Small intestine (tissue), 7 donors: ENCODE measurements around the gene PSMD14. TPM values are rescaled to one million over a fixed set of nuclear protein-coding genes. Genes with fewer than 3 reads are reported as not detected.

Experiments used
- DNase-seq, 2 donors: peaks; one replicate each; pipeline versions ENCODE4 v3.0.0 to v3.0.0-alpha.2; 2013
- FAIRE-seq: peaks from 2 replicates; lab custom pipeline; 2012; peaks lifted over from hg19 to GRCh38; lab: Jason Lieb, UNC
- H3K27ac ChIP-seq, 3 donors: one replicate each; pipeline ENCODE4 v1.5.1; 2013; ENCODE audit warnings: low read length in 2 of 3, mild to moderate bottlenecking in 2 of 3, control low read depth in 1 of 3, inconsistent platforms in 1 of 3, low read depth in 1 of 3, moderate library complexity in 1 of 3
- H3K27me3 ChIP-seq, 3 donors: one replicate each; pipeline ENCODE4 v1.6.1; 2013; ENCODE audit warnings: low read length in 3 of 3, inconsistent platforms in 1 of 3; ENCODE audit not compliant: control insufficient read depth in 3 of 3, insufficient read depth in 3 of 3
- H3K36me3 ChIP-seq, 3 donors: one replicate each; pipeline ENCODE4 v1.6.1; 2013; ENCODE audit warnings: low read length in 3 of 3, inconsistent platforms in 1 of 3, low read depth in 1 of 3, mild to moderate bottlenecking in 1 of 3, moderate library complexity in 1 of 3; ENCODE audit not compliant: control insufficient read depth in 3 of 3, insufficient read depth in 2 of 3
- H3K4me1 ChIP-seq, 3 donors: one replicate each; pipeline ENCODE4 v1.6.1; 2013; ENCODE audit warnings: low read length in 2 of 3, inconsistent platforms in 1 of 3, low read depth in 1 of 3, mild to moderate bottlenecking in 1 of 3, moderate library complexity in 1 of 3; ENCODE audit not compliant: control insufficient read depth in 3 of 3, insufficient read depth in 2 of 3
- H3K4me3 ChIP-seq, 3 donors: one replicate each; pipeline ENCODE4 v1.5.1; 2013; ENCODE audit warnings: low read length in 3 of 3, control low read depth in 1 of 3, inconsistent platforms in 1 of 3, low read depth in 1 of 3, mild to moderate bottlenecking in 1 of 3, moderate library complexity in 1 of 3
- H3K9me3 ChIP-seq, 2 donors: one replicate each; pipeline ENCODE4 v1.6.1; 2013; ENCODE audit warnings: low read depth in 1 of 2, low read length in 1 of 2; ENCODE audit not compliant: control insufficient read depth in 2 of 2, insufficient read depth in 1 of 2
- WGBS, 3 donors: extraction: QIAGEN DNeasy Blood & Tissue Kit; methylation state at CpG; one replicate each; pipeline ENCODE4 v1.1.7; 2013; 5-methylcytosine and 5-hydroxymethylcytosine counted together
- polyA plus RNA-seq, 4 donors: library from polyadenylated mRNA; stranded (reverse) in 3 of 4; unstranded in 1 of 4; fragments of 200-250 nt in 3 of 4; fragments of 120-200 nt in 1 of 4; gene quantifications; one replicate each; pipeline versions ENCODE4 v1.2.1 to v1.2.3, GENCODE V29; 2013
- donor health status: healthy with polysubstance abuse.
- donor health status: control.
- donor health status: control.
- donor health status: Bipolar disorder and iron deficiency.
- donor health status: healthy.

PSMD14 gene
- polyA plus RNA-seq, 4 donors: 29.5 to 51.0 (median 32.9) TPM

- Histone ChIP-seq H3K4me3 (no peak overlapping the region), H3K36me3 (peaks cover 0 to 2% (median 2%) of the 10 kb centered on the region in 3 donors), H3K4me1 (no peaks in the 10 kb centered on the region), H3K27ac (no peak overlapping the region), H3K27me3 (no peaks in the 10 kb centered on the region), H3K9me3 (no peaks in the 10 kb centered on the region)
- WGBS, 3 donors: 95 to 100% (median 98%) methylated on average over 1 of the region's 1 CpG
- FAIRE-seq: no peak
- DNase-seq: no peak
Observed at GRCh38 chr2:161374446-161374845, 66.2 kb downstream of the PSMD14 start.

- no peak for DNase-seq
- Histone ChIP-seq H3K27me3 (no peaks in the 10 kb centered on the region), H3K4me3 (no peak overlapping the region), H3K4me1 (no peaks in the 10 kb centered on the region), H3K27ac (no peak overlapping the region), H3K36me3 (no peaks in the 10 kb centered on the region), H3K9me3 (no peaks in the 10 kb centered on the region)
- no peak for FAIRE-seq
- WGBS, 3 donors: 97 to 100% (median 100%) methylated on average over 2 of the region's 2 CpGs
Observed at GRCh38 chr2:161379740-161380139, 71.5 kb downstream of the PSMD14 start.

GRCh38 chr2:161381546-161381945 lies 73.3 kb downstream of the PSMD14 start:
- H3K36me3 ChIP-seq: no peaks in the 10 kb centered on the region
- no peaks in the 10 kb centered on the region for H3K9me3 ChIP-seq
- WGBS, 3 donors: 82 to 97% (median 96%) methylated on average over 3 of the region's 3 CpGs
- H3K4me3 ChIP-seq: no peak overlapping the region
- H3K27me3 ChIP-seq: no peaks in the 10 kb centered on the region
- DNase-seq (no peak), FAIRE-seq (no peak)
- no peak overlapping the region for H3K27ac ChIP-seq
- H3K4me1 ChIP-seq: no peaks in the 10 kb centered on the region

GRCh38 chr2:161382747-161383146 lies 74.5 kb downstream of the PSMD14 start:
- DNase-seq: no peak
- no peak overlapping the region for H3K27ac ChIP-seq
- no peaks in the 10 kb centered on the region for H3K4me1 ChIP-seq
- no peaks in the 10 kb centered on the region for H3K9me3 ChIP-seq
- 90 to 98% (median 95%) methylated on average over 4 of the region's 4 CpGs for WGBS, 3 donors
- no peak overlapping the region for H3K4me3 ChIP-seq
- no peaks in the 10 kb centered on the region for H3K27me3 ChIP-seq
- peaks cover 0 to 2% (median 0%) of the 10 kb centered on the region in 3 donors for H3K36me3 ChIP-seq
- no peak for FAIRE-seq

- peaks cover 0 to 2% (median 2%) of the 10 kb centered on the region in 3 donors for H3K36me3 ChIP-seq
- H3K4me3 ChIP-seq: no peak overlapping the region
- H3K27ac ChIP-seq: no peak overlapping the region
- H3K9me3 ChIP-seq: no peaks in the 10 kb centered on the region
- FAIRE-seq (no peak), DNase-seq (no peak)
- H3K27me3 ChIP-seq: no peaks in the 10 kb centered on the region
- no peaks in the 10 kb centered on the region for H3K4me1 ChIP-seq
Observed at GRCh38 chr2:161384864-161385263, 76.6 kb downstream of the PSMD14 start.

GRCh38 chr2:161386228-161386824 lies 78.1 kb downstream of the PSMD14 start:
- Histone ChIP-seq H3K36me3 (peaks cover 0 to 4% (median 2%) of the 10 kb centered on the region in 3 donors), H3K4me3 (no peak overlapping the region), H3K4me1 (no peaks in the 10 kb centered on the region), H3K27me3 (no peaks in the 10 kb centered on the region), H3K27ac (no peak overlapping the region), H3K9me3 (no peaks in the 10 kb centered on the region)
- whole genome bisulfite sequencing, 3 donors: 92 to 99% (median 94%) methylated on average over 2 of the region's 2 CpGs
- FAIRE-seq: no peak
- DNase-seq: no peak

- H3K4me3 ChIP-seq: no peak overlapping the region
Observed at GRCh38 chr2:161388146-161388779, 80.0 kb downstream of the PSMD14 start.

GRCh38 chr2:161391737-161392506 lies 83.7 kb downstream of the PSMD14 start:
- Histone ChIP-seq H3K9me3 (no peaks in the 10 kb centered on the region), H3K36me3 (peaks cover 2 to 14% (median 9%) of the 10 kb centered on the region in 3 donors), H3K27me3 (no peaks in the 10 kb centered on the region), H3K4me1 (no peaks in the 10 kb centered on the region), H3K27ac (no peak overlapping the region), H3K4me3 (no peak overlapping the region)
- FAIRE-seq (no peak), DNase-seq (no peak)
- 84 to 89% (median 89%) methylated on average over 4 of the region's 4 CpGs for WGBS, 3 donors

More at GRCh38 chr2:161388146-161388779, 80.0 kb downstream of the PSMD14 start:
- no peaks in the 10 kb centered on the region for H3K27me3 ChIP-seq
- peaks cover 2 to 9% (median 6%) of the 10 kb centered on the region in 3 donors for H3K36me3 ChIP-seq
- WGBS, 3 donors: 80 to 90% (median 89%) methylated on average over 2 of the region's 2 CpGs
- DNase-seq: no peak
- no peak overlapping the region for H3K27ac ChIP-seq
- H3K4me1 ChIP-seq: no peaks in the 10 kb centered on the region
- no peaks in the 10 kb centered on the region for H3K9me3 ChIP-seq
- FAIRE-seq: no peak
